GM18519 (cell line): ENCODE results near the gene RND3.

Experiments used
- ATAC-seq: cut with Tn5 transposase; IDR thresholded peaks from one replicate; pipeline ENCODE4 v1.9.1; 2021; ENCODE audit warnings: mild to moderate bottlenecking, moderate library complexity; ENCODE audit not compliant: unreplicated experiment, low FRiP score

RND3 gene

DNA sequence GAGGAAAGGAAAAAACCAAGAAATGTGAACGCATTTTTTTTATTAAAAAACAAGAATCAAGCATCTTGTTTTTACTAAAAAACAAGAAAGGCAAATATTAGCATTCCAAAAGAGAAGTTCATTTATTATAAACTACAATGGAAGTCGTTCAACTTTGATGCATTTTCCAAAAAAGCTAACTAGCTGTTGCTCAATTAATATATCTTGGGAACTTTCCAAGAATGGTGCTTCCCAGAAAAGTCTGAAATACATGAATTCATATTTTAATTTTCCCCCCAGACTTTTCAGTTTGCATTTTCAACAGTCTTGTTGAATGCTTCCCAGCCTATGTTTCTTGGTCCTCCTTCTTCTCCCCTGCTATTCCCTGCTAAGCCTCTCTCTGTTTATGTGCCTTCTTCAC is 7.5 kb upstream of the RND3 start:
- ATAC-seq, result no peak

GRCh38 chr2:150494234-150494945 is 6.9 kb upstream of the RND3 start:
- ATAC-seq, result no peak

DNA sequence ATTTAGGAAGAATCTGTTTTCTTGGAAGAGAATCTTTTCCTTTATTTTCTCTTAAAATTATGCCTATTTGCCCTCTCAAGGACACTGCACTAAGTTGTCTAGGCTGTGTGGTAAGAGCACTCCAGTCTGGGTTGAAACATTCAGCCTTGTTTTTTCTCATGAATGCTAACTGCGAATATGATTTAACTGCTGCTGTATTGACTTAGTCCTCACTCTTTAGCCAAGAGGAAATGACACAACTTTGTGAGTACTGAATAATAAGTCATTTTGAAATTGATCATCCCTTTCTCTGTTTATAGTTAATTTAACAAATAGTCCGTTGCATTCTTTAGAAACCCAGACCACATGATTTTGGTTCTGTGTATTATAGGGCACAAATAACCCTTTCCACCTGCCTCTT is 4.5 kb upstream of the RND3 start:
- ATAC-seq, result no peak

- no peak for ATAC-seq
These were observed 4.0 kb upstream of the RND3 start for GRCh38 chr2:150491430-150491829.

- ATAC-seq, result no peak
These were observed 3.0 kb upstream of the RND3 start for GRCh38 chr2:150490466-150490865.

GRCh38 chr2:150486539-150487484 is 655 bp downstream of the RND3 start:
- ATAC-seq, result no peak

- ATAC-seq, result no peak
These were observed 1.5 kb downstream of the RND3 start for GRCh38 chr2:150485871-150486538.

- ATAC-seq, result no peak
These were observed 2.2 kb downstream of the RND3 start for GRCh38 chr2:150485114-150485870.

GRCh38 chr2:150484461-150485021 is 2.9 kb downstream of the RND3 start:
- ATAC-seq, result no peak

DNA sequence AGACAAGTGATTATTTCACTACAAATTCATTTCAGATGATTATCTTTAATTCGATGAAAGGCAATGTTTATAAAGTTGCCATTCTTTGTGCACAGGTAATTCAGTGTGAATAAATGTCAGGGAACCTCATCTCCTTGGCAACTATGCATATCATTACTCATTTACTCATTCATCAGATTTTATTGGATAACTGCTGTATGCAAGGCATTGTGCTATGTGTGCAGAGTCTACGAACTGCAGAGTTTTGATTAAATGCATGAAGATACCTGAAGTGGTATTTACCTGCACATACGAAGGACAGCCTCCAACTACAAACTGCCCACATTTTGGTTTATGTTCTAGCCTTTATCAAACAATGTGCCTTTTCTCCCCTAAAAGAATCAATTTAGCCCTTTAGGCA is 3.5 kb downstream of the RND3 start:
- no peak for ATAC-seq

DNA sequence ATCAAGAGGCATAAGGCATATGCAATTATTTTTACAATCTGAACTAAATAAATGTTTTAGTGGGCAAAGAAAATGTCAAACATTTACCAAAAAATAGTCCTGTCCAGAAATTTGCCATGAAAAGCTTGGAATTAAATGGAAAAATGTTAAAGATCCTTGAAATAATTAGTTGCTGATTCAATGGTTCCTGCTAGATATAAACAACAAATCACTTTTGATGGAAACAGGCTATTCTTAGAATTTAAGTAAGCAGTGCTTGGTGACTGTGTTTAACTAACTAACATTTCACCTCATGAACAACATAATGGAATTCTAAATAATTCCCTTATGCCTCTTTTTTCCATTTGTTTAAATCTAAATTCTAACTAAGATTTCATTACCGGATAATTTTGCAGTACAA is 3.9 kb downstream of the RND3 start:
- no peak for ATAC-seq

DNA sequence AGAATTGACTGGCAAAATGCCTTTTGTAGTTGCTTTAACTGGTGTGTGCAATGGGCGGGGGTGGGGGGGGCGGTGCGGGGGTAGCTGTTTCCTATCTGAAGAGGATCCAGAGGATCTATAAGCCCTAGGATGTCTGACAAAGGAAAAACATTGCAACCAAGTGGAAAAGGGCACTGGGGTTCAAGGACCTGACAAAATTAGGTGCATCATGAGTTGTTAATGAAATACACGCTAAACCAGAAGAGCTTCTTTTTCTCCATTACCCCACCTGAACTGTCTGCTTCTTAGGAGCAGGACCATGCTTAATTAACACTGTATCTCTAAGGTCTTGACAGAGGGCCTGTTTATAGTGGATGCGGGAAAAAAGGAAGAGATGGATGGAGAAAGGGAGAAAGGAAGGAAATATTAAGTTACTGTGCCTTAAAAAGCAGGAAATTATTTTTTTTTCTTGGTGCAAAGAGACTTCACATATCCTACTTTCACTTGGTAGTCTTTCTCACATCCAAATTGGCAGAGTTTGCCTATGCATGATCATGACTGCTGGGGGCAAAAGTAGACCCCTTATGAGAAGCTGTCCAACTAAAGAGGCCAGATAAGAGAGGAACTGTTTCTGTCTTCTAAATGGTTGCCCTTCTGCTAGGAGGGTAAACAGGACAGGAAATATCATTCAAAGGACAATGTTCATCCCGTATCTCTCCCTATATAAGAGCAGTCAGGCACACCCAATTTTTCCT is 4.6 kb downstream of the RND3 start:
- ATAC-seq, result no peak

GRCh38 chr2:150482111-150482510 is 5.4 kb downstream of the RND3 start:
- no peak for ATAC-seq

DNA sequence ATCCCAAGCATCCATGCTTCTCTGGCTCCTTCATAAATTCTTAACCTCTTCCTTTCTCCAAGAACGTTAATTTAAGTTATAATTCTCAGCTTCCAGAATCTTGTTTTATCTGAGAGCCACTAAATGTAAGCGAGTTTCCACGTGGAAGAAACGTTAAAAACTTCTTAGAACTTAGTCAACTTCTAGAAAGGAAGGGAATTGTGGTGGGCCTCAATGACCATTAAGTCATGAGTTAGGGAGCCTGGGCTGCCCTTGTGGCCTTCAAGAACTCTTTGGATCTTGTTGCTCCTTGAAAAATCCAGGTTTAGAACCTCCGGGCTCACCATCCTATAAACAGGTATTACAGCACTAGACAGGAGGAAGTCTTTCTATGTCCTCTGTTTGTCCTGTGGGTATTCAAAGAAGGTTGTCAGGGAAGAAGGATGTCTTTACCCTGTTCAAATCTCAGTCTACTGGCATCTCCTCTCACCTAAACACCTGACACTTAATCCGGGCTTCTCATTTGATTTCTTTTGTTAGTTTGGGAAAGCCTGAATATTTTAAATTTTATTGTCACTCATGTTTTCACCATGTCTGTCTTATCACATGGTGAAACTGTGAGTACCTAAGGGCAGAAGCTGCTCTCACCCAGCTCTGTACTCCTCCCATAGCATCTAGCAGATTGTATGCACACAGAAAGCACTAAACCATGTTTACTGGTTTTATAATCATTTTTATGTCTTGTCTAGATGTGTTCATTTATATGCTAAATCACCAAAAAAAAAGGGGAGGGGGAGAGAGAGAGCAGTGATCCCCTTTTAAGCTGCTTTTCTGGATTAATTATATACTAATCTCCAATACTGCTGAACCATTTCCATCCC is 6.3 kb downstream of the RND3 start:
- no peak for ATAC-seq

DNA sequence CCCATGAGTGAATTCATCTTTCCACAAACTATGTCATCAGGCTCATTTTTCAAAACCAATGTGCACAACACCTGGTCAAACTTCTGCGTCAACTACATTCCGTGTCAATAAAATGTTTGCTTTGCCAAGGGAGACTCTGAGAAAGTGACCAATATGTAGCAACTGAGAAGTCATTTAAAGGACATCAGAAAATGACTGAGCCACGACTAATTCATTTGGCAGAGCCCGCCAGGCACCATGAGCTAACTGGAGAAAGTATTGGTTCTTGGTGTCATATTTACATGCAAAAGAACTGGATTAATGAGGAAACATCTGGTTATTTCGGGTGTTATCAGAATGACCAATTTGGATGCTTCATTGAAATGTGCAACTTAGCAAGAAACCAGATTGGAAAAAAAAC is 7.2 kb downstream of the RND3 start:
- ATAC-seq, result no peak

GRCh38 chr2:150479075-150479915 is 8.2 kb downstream of the RND3 start:
- ATAC-seq, result no peak

- ATAC-seq, result no peak
These were observed 9.1 kb downstream of the RND3 start for GRCh38 chr2:150478200-150478974.
